GM21528 (cell line): ENCODE results near the gene GPA33.

Source experiments
- ATAC-seq: cut with Tn5 transposase; IDR thresholded peaks from one replicate; pipeline ENCODE4 v1.9.1; 2021; ENCODE audit warnings: mild to moderate bottlenecking, moderate library complexity; ENCODE audit not compliant: unreplicated experiment, low FRiP score

Gene GPA33

DNA sequence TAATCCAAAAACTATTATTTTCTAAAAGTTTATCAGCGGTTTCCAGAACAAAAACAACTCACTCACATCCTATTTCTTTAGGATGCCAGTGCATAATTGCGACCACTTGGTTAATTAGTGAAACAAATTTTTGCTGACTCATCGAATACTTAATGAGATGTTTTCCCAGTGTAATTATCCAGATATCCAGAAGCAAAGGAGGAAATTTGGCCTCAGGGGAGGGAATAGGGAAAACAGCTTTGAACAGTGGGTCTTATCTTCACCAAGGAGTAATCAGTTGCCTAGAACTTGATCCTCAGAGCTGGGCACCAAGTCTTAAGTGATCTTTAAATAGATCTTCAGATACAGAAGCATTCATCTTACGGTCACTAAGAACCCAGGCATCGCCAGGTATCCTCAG is 28.0 kb upstream of the GPA33 start:
- ATAC-seq = no peak

DNA sequence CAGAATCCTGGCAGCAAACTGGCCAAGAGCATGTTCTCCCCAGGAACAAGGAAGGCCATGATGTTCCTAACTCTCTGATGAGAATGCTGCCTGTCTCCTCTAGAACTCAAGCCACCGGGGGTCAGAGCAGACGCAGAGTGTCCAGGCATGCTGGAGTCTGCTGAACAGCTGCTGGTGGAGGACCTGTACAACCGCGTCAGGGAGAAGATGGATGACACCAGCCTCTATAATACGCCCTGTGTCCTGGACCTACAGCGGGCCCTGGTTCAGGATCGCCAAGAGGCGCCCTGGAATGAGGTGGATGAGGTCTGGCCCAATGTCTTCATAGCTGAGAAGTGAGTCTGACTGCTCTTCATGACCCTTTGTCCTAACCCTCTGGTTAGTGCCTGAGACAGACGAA is 27.0 kb upstream of the GPA33 start:
- ATAC-seq = no peak

DNA sequence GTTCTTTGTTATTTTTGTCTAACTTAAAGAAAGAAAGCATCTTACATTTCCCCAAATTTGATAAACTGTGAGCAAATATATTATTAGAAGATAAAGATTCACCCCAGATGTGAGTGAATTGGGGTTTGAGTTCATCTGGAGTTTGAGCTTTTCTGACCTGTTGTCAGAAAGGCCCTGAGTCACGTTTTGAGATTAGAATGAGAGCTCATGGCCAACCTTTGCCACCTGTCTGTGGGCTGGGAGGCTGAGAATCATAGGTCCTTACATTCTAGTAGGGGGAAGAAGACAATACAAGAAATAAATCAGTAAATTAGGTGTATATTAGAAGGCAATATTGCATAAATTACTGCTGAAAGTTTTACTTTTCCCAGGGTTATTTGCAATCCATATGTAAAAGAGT is 26.0 kb upstream of the GPA33 start:
- ATAC-seq = no peak

DNA sequence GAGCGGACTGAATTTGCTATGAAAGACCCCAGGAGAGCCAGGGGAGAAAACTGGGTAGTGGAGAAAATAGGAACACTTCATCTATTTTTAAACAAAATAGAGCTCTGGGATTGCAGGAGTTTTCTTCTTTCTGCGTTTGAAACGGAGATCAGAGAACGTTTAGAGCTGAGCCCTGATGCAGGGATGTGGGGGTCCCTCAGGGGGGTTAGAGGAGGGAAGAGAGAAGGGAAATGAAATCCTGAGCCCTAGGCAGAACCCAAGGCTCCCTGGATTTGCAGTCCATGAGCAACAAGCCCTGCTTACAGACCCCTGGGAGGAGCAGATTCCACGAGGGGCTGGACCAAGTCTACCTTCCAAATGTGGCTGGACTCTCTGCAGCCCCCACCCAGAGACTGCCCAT is 25.5 kb upstream of the GPA33 start:
- ATAC-seq = no peak

DNA sequence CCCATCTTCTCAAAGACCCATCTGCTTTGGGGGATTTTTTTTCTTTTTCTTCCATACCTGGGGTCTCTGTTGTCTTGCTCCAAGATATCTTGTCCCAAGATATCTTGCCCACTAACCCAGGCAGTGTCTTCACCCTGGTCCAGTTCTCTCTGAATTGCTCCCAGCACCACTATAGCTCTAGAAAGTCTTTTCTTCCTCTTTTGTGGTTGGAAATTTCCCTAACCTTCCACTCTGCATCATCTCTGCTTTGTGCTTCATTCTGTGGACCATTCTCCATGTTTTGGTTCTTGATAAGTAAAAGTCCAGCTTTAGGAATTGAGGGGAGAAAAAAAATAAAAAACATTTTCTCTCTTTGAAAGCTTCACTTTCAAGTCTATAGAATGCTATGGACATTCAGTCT is 24.5 kb upstream of the GPA33 start:
- ATAC-seq = no peak

DNA sequence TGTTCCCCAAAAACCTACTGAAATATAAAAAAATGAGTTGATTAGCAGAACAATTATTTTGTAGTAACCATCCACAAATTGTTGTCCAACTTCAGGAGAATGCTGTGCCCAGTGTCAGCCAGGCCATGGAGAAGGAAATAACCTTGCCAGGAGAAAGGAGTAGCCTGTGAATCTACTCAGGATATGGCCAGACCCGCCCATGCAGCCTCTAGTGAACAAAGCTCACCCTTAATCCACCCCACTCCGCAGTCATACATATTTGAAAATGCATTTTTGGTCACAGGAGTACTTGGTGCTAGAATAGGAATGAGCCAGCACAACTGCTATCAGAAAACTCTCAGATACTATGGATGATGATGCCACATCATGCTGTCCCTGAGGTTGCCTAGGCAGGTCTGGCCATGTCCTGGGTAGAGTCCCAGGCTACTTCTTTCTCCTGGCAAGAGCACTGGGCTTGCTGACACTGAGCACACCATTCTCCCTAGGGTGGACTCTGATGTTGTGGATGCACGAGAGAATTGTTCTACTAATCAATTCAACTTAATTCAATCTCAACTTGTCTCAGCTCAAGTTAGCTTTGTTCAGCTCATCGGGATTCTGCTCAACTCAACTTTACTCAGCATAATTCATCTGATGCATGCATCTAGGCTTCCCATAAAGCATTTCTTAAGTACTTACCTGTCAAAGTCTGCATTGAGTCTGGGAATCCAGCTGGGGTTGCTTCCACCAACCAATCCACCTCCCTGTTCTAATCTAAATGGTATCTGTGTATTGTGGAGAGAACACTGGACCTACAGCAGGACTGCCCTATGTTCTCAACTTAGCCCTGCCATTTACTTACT is 21.9 kb upstream of the GPA33 start:
- no peak for ATAC-seq

DNA sequence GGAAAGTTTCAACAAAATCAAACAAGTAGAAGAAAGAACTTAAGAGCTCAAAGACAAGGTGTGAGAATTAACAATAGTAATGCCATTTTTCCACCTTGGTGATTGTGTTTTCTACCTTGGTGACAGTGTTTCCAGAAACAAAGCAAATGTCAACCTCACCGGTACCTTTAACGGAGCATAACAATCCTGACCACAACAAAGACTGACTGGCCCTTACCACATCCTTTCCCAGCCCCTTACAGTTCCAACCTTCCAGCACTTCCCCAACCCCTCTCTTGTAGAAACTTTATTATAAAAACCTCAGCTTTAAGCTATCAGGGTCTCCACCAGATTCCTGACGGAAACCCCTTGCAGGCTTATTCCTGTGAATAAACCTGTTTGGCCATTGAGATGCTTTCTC is 20.4 kb upstream of the GPA33 start:
- no peak for ATAC-seq

DNA sequence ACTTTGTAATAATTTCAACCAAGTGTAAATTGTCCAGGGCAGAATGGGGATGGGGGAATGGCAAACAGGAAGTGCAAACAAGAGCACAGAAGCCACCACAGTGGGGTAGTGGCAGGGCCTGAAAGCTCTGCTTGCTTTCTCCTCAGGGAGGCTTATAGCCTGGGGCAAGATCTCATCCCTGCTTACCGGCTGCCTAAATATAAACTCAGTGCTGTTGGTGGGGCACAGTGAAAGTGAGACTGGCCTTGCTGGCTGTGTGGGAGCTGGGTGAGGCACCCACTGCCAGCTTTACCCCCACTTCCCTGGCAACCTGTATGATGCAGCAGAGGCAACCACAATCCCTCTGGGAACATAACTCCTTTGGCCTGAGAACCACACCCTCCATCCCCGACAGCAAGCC is 18.9 kb upstream of the GPA33 start:
- ATAC-seq = no peak

DNA sequence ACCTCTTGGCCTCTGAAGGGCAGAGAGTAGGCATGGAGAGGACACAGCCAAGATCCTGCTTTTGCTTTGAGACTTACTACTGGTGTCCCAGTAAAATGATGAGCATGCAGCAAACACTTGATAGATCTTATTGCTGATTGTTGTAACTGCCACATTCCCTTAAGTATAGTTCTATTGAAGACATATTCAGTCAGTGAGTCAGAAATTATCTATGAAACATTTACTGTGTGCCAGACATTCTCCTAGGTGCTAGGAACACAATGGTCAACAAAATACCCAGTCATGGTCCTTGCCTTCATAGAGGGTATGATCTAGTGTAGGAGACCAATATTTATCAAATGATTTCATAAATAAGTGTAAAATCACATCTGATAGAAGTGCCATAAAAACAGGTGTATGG is 17.3 kb upstream of the GPA33 start:
- no peak for ATAC-seq

DNA sequence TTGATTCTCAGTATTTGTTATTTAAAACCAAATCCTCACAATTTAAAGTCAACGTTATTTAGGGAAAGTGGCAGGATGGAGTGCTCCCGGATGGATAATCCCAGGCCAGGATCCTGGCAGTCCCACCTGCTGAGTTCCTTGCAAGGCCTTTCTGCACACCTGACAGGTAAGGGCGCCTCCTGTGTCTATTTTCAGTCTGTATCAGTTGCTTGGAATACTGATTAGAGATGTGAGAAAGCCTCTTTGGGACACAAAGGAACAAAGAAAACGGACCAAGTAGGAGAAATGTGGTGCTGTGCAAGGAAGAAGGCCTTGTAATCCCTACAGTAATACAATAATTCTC is 15.9 kb upstream of the GPA33 start:
- ATAC-seq = no peak

DNA sequence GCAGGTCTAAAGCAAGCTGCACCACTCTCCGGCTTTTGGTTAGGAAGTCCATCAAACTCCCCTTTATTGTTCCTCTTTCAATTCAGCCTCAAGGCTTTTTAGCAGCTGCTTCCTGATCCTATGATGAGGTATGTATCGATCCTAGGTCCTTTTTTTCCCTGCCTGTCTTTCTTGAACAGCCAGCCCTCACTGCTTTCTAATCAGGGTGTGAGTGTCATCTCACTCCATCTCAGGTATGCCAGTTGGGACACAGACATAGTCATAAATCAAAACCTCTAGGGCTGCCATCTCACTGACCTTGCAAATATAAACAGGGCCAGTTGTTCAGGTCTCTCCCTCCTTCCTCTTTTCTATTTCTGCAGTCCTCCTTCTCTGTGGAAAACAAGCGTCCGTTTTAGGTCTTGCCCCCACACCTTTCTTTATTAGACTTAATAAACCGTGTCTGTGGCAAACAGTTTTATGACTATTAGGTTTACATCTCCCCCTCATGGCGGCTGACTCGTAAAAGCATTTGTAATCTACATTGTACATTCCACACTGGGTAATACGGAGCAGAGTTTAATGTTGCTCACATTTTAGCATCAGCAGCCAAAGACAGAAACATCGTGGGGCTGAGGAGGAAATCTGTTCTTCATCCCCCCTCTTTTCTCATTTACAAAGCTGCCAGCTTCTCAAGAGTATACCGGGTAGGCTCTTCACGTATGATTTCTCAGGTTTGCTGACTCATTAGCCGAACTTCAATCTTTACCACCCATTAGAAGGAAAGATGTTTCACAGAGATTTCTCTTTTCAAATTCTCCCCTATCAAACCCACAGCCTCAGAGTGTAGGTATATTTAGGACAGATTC is 15.3 kb upstream of the GPA33 start:
- no peak for ATAC-seq

DNA sequence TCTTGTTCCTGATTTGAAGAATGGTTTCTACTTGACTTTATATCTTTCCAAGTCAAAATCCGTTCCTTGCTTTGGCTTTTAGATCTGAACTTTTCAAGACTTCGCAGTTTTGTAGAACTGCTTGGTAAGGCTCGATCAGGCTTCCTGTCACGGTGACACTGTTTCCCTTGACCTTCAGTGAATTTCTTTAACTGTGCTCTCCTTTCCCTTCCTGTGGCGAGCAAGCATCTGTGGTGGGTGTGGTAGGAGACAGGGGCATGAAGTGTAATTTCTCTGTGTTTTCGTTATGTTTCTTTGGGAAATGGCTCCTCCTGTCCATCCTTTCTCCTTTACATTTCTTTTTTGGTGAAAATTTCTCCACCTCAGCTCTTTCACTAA is 14.1 kb upstream of the GPA33 start:
- ATAC-seq = no peak

DNA sequence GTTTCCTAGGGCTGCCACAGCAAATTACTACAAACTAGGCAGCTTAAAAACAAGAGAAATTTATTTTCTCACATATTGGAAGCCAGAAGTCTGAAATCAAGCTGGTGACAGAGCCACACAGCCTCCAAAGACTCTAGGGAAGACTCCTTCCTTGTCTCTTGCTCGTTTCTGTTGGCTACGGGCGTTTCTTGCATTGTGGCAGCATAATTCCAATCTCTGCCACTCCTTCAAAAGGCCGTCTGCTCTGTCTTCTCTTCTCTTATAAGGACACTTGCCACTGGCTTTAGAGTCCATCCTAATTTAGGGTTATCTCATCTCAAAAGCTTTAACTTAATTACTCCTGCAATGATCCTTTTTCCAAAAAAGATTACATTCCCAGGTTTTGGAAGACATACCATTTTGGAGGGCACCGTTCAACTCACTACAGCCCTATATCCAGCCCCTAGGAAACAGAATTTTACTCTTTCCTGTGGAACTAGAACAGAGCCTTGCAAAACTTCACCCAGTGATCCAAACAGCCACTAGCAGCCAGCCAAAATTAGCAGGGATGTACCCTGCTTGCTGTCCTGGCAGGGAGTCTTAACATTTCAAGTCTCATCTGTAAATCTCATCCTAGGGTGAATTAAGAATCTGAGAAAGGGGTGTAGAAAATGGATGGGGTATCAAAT is 12.9 kb upstream of the GPA33 start:
- ATAC-seq = no peak

DNA sequence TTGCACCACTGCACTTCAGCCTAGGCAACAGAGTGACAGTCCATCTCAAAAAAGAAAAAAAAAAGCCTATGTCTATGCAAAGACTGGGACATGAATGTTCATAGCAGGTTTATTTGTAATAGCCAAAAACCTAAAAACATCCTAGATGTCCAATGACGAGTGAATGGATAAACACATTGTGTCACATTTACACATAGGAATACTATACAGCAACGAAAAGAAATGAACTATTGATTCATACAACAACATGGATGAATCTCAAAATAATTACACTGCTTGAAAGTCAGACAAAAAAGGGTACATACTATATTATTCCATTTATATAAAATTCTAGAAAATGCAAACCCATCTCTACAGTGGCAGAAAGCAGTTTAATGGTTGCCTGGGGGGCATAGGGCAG is 11.6 kb upstream of the GPA33 start:
- ATAC-seq = no peak

DNA sequence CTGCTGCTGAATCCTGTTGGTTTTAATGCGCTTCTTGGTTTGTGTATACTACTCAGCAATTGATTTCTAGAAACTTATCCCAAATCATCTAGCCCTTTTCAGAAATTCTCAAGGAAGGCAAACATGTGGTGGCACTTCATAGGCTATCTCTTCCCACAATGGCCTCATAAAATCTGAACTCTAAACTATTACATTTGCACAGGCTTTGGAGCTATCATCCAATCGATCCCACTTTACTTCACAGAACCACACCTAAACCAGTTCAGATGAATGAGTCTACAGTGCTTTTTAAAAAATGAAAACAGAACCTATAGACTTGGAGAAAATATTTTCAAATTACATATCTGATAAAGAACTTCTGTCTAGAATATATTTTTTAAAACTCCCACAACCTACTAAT is 10.6 kb upstream of the GPA33 start:
- ATAC-seq = no peak

DNA sequence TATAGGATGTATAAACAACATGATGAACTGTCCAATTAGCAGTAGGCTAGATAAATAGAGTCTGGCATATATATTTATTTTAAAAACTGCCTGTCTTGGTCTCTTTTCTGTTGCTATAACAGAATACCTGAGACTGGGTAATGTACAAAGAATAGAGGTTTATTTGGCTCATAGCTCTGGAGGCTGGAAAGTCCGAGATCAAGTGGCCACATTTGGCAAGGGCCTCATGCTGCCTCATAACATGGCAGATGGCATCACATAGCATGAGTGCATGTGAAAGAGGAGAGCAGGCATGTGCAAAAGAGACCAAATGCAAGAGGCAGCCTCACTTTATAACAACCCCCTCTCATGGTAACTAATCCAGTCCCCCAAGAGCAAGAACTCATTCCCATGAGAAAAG is 9.7 kb upstream of the GPA33 start:
- no peak for ATAC-seq

DNA sequence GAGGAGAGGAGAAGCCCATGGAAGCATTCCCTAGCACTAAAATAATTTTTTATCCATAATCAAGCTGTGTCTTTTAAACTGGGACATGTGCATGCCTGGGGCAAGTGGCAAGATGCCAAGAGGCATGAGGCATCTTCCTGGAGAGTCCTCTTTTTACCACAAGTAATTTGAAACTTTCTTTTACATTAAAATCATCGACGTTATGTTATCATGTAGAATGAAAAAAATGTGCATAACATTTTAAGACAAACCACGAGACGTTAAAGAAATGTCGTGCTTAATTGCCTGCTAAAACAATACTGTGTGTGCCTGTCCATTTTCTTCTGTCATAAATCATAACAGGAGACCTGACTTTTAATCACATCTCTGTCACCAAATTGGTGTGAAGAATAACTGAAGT is 5.2 kb upstream of the GPA33 start:
- ATAC-seq = no peak

DNA sequence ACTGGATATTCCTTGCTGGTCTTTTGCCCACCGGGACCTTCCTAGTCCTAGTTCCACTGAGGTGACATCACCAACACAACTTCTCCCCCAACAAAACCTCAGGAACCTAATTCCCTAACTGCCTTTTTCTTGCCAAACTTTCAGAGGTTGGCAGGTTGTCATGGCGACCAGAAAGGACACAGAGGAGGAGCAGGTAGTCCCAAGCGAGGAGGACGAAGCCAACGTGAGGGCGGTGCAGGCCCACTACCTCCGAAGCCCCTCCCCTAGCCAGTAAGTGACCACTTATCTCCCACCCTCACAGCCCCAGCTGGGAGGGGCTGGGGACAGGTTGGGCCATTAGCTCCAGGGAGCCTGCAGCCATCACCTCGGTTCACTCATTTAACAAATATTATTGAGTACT is 4.5 kb upstream of the GPA33 start:
- no peak for ATAC-seq

DNA sequence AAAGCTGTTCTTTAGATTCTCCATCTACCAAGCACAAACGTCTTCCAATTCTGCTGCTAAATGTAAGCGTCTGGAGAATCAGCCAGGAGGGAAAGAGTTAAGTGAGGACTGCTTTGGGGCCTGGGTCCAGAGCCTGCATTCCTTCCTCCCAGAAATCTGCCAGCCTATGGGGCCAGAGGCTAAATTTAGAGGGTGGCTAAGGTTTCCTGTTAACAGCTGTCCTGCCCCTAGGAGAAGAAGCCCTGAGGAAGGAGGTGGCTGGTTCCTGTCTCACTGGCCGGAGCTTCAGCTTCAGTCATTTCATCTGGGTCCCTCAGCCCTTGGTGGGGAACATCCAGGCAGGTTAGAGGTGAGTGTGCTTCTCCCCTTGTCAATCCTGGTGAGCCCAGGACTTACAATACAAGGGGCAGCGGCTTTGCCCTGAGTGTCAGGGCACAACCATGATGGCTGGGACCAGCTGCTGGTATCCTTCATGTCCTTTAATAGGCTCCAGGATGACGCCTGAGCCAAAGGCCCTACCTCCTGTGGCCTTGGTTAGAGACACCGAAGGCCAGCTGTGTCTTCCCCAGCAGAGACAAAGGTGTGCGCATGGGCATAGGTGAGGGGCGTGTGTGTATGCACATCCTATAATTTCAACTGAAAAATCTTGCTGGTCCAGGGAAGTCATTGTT is 3.8 kb upstream of the GPA33 start, which contains the start of gene STYXL2:
Gene STYXL2 (plus strand): TSS at position 230 of the 671 bp plus-strand sequence. CDS start 775 bp downstream, outside the sequence.
- ATAC-seq = no peak

DNA sequence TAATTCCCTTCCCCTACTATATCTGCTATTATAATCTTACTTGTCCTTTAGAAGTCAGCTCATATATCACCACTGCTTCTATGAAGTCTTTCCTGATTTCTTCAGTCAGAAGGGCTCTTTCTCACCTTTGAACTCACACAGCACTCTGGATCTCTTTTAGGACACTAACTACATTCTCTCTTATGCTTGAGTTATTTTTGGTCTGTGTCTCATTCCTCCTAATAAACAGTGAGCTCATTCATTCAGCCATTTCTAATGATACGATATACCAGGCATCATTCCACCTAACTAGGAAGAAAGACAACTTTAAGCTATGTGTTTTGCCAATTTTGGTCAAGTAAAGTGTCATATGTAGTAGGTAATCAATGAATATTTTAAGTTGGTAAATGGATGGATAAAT is 2.5 kb upstream of the GPA33 start:
- ATAC-seq = no peak

DNA sequence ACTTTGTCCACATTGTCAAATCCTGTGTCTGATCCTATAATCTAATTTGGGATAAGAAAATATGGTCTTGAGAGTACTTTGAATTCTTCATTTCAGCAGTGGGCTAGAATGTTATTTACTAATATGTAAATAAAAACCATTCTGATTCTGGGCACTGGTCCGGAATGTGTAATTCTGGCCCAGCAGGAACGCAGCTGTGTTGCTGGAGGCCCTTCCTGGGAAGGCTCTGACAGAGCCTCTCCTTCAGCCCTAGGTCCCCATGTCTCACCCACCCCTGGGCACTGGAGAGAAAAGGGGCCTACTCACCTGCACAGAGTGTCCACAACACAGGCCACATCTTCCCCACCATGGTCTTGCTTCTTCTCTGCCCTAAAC is 251 bp downstream of the GPA33 start:
- no peak for ATAC-seq
